Dermis lymphatic vessel endothelial cell (primary cell): Measurements from ENCODE around the gene MLST8. TPM values are rescaled to one million over a fixed set of nuclear protein-coding genes. Genes with fewer than 3 reads are reported as not detected.

Experiments used
- total RNA-seq: library from RNA; depleted of rRNA; stranded (reverse); fragments of >200 nt; gene quantifications from 2 replicates; pipeline ENCODE4 v1.2.1, GENCODE V29; 2014

Gene MLST8
- total RNA-seq, result 10.6 and 10.7 TPM in 2 replicates

GRCh38 chr16:2205104-2205966 is at the start of gene MLST8:
TSS of gene MLST8 (plus strand) at chr16:2205454. CDS start at chr16:2206086, 632 bp downstream.

GRCh38 chr16:2196162-2196980 is 8.9 kb upstream of the MLST8 start, which contains the start of gene CASKIN1:
TSS of gene CASKIN1 (minus strand) at chr16:2196605. CDS start at chr16:2196432, 173 bp downstream.

GRCh38 chr16:2210386-2211365 is 5.4 kb downstream of the MLST8 start, which contains the start of gene BRICD5:
TSS of gene BRICD5 (minus strand) at chr16:2210863. CDS start at chr16:2210833, 30 bp downstream.

GRCh38 chr16:2214719-2214968 is 9.4 kb downstream of the MLST8 start, which contains the start of gene PGP:
TSS of gene PGP (minus strand) at chr16:2214840. CDS start at chr16:2214777, 63 bp downstream.

GRCh38 chr16:2223221-2223941 is 18.1 kb downstream of the MLST8 start, which contains the start of gene E4F1:
TSS of gene E4F1 (plus strand) at chr16:2223591. CDS start at chr16:2223614, 23 bp downstream.

GRCh38 chr16:2236337-2237101 is 31.3 kb downstream of the MLST8 start, which contains the start of gene DNASE1L2:
TSS of gene DNASE1L2 (plus strand) at chr16:2236444. CDS start at chr16:2236817, 373 bp downstream.

GRCh38 chr16:2251296-2252111 is 46.2 kb downstream of the MLST8 start, which contains the start of gene ECI1:
TSS of gene ECI1 (minus strand) at chr16:2251587. CDS start at chr16:2251566, 21 bp downstream.

Other genes starting within 250 kb of the MLST8 start
- gene NDUFB10, start 245.9 kb upstream of the MLST8 start, total RNA-seq, result 122 and 128 TPM in 2 replicates
- gene RPS2, start 240.6 kb upstream of the MLST8 start, total RNA-seq, result 3,346 and 3,366 TPM in 2 replicates
- gene RNF151, start 238.6 kb upstream of the MLST8 start, total RNA-seq, result not detected in 2 replicates
- gene TBL3, start 233.4 kb upstream of the MLST8 start, total RNA-seq, result 21.0 and 27.2 TPM in 2 replicates
- gene NOXO1, start 224.0 kb upstream of the MLST8 start, total RNA-seq, result 0.09 and 0.11 TPM in 2 replicates
- gene GFER, start 221.3 kb upstream of the MLST8 start, total RNA-seq, result 8.9 and 9.1 TPM in 2 replicates
- gene SYNGR3, start 215.5 kb upstream of the MLST8 start, total RNA-seq, result 1.2 and 2.2 TPM in 2 replicates
- gene ZNF598, start 195.6 kb upstream of the MLST8 start, total RNA-seq, result 8.1 and 8.8 TPM in 2 replicates
- gene NPW, start 185.7 kb upstream of the MLST8 start, total RNA-seq, result 0.43 and 0.52 TPM in 2 replicates
- gene NHERF2, start 178.6 kb upstream of the MLST8 start, total RNA-seq, result 40.3 and 40.6 TPM in 2 replicates
- gene NTHL1, start 157.6 kb upstream of the MLST8 start, total RNA-seq, result 25.9 and 29.7 TPM in 2 replicates
- 27.5 and 28.2 TPM in 2 replicates for gene TSC2, start 157.5 kb upstream of the MLST8 start, total RNA-seq
- 18.9 and 20.3 TPM in 2 replicates for gene PKD1, start 69.6 kb upstream of the MLST8 start, total RNA-seq
- gene RAB26, start 56.8 kb upstream of the MLST8 start, total RNA-seq, result 0.26 and 0.65 TPM in 2 replicates
- gene TRAF7, start 49.7 kb upstream of the MLST8 start, total RNA-seq, result 54.2 and 60.4 TPM in 2 replicates
- gene CASKIN1, start 8.8 kb upstream of the MLST8 start, total RNA-seq, result 0.17 and 0.43 TPM in 2 replicates
- 1.1 and 1.7 TPM in 2 replicates for gene BRICD5, start 5.4 kb downstream of the MLST8 start, total RNA-seq
- gene PGP, start 9.4 kb downstream of the MLST8 start, total RNA-seq, result 5.9 and 9.1 TPM in 2 replicates
- 20.9 and 22.1 TPM in 2 replicates for gene E4F1, start 18.1 kb downstream of the MLST8 start, total RNA-seq
- gene DNASE1L2, start 31.0 kb downstream of the MLST8 start, total RNA-seq, result 0.22 and 0.26 TPM in 2 replicates
- gene ECI1, start 46.1 kb downstream of the MLST8 start, total RNA-seq, result 27.7 and 31.9 TPM in 2 replicates
- 29.7 and 44.9 TPM in 2 replicates for gene RNPS1, start 62.7 kb downstream of the MLST8 start, total RNA-seq
- gene ABCA3, start 135.3 kb downstream of the MLST8 start, total RNA-seq, result 11.4 and 20.8 TPM in 2 replicates
- 7.0 and 9.1 TPM in 2 replicates for gene CCNF, start 224.0 kb downstream of the MLST8 start, total RNA-seq